Right atrium auricular region (tissue), 2 donors: ENCODE measurements around the gene CSTF2T. TPM values are rescaled to one million over a fixed set of nuclear protein-coding genes. Genes with fewer than 3 reads are reported as not detected.

Experiments used
- DNase-seq: peaks from one replicate; pipeline ENCODE4 v3.0.0-alpha.2; 2019; ENCODE audit warnings: low spot score
- H3K27ac ChIP-seq, 2 donors: fragments of 200-600 bp; sonication (generic); 1 replicate in 1 of 2; 2 replicates in 1 of 2; pipeline ENCODE4 v1.5.1; 2016 to 2019
- H3K27me3 ChIP-seq, 2 donors: fragments of 200-600 bp; sonication (generic); one replicate each; pipeline versions ENCODE4 v1.5.1 to v1.6.0; 2017 to 2019
- H3K36me3 ChIP-seq: fragments of 200-600 bp; sonication (generic); one replicate; pipeline ENCODE4 v1.5.1; 2016
- H3K4me1 ChIP-seq, 2 donors: fragments of 200-600 bp; sonication (generic); one replicate each; pipeline versions ENCODE4 v1.5.1 to v1.6.0; 2017 to 2019
- H3K4me3 ChIP-seq, 2 donors: fragments of 200-600 bp; sonication (generic); 1 replicate in 1 of 2; 2 replicates in 1 of 2; pipeline ENCODE4 v1.5.1; 2017 to 2019; ENCODE audit warnings: mild to moderate bottlenecking in 1 of 2, moderate library complexity in 1 of 2
- H3K9me3 ChIP-seq, 2 donors: fragments of 200-600 bp; sonication (generic); one replicate each; pipeline ENCODE4 v1.5.1; 2019
- total RNA-seq, 2 donors: library from RNA; depleted of rRNA; stranded (reverse); fragments of >200 nt; gene quantifications; one replicate each; pipeline ENCODE4 v1.1.0, GENCODE V29; 2016
- TF ChIP-seq, protein P1 (sequence below), 2 donors: fragments of 200-600 bp; sonication (generic); IDR thresholded peaks; one replicate each; pipeline ENCODE4 v1.5.1; 2019; ENCODE audit warnings: antibody characterized with exemption in 2 of 2

CSTF2T gene
- total RNA-seq, 2 donors from 2014 or later: 13.0 to 14.7 TPM

DNA sequence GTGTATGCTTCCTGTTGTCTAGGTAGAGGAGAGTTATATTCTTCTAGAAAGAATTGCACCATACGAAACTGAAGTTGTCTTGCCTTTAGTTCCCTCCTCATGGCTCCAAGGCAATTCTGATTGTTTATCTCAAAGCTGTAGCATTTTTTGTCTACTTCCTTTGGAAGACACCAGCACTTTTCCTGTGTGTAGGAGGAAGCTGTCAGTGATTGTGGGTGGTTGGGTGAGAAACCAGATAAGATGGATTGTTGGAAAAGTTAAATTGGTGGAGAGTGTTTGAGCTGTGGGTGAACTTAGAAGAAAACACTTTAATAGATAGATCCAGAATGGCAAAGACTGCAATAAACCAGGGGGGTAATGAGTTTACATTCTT lies 12.1 kb upstream of the CSTF2T start:
- no peak for DNase-seq
- Histone ChIP-seq H3K4me1 (peaks cover 0 to 26% of the 10 kb centered on the region in 2 donors), H3K36me3 (no peaks in the 10 kb centered on the region), H3K27ac (no peak overlapping the region), H3K9me3 (no peaks in the 10 kb centered on the region), H3K4me3 (no peak overlapping the region), H3K27me3 (no peaks in the 10 kb centered on the region)
- TF ChIP-seq, protein P1, sequence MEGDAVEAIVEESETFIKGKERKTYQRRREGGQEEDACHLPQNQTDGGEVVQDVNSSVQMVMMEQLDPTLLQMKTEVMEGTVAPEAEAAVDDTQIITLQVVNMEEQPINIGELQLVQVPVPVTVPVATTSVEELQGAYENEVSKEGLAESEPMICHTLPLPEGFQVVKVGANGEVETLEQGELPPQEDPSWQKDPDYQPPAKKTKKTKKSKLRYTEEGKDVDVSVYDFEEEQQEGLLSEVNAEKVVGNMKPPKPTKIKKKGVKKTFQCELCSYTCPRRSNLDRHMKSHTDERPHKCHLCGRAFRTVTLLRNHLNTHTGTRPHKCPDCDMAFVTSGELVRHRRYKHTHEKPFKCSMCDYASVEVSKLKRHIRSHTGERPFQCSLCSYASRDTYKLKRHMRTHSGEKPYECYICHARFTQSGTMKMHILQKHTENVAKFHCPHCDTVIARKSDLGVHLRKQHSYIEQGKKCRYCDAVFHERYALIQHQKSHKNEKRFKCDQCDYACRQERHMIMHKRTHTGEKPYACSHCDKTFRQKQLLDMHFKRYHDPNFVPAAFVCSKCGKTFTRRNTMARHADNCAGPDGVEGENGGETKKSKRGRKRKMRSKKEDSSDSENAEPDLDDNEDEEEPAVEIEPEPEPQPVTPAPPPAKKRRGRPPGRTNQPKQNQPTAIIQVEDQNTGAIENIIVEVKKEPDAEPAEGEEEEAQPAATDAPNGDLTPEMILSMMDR (IDR thresholded peaks at IDR 0.05): no peak

DNA sequence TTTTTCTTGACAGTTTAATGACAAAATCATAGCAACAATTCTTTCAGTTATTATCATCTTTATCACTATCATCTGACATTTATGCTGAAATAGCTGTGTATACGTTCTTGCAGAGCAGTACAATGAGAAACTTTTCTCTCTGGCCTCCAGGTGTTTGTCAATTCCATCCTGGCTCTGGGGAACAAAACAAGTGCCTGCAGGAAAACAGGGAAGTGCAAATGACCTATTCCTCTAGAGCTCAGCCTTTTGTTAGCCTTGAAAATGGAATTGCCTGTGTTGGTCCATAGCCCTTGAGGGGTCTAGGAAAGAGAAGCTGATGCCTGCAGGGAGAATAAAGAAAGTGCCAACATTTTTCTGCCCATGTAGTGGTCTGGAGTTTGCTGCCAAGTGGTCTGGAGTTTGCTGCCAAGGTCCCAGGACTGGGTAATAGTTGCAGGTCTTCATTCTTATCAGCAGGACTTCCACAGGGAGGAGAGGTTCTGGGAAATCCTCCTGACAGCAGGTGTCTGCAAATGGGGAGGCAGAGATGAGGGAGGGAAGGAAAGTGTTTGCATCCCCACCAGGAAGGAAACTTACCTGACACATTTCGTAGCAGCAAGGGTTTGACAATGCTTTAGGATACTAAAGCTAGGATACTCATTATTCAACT lies 10.1 kb upstream of the CSTF2T start:
- H3K36me3 ChIP-seq: no peaks in the 10 kb centered on the region
- no peaks in the 10 kb centered on the region for H3K27me3 ChIP-seq
- no peak overlapping the region for H3K27ac ChIP-seq
- no peak overlapping the region for H3K4me3 ChIP-seq
- no peaks in the 10 kb centered on the region for H3K9me3 ChIP-seq
- peaks cover 0 to 34% of the 10 kb centered on the region in 2 donors for H3K4me1 ChIP-seq
- TF ChIP-seq, protein P1 (IDR thresholded peaks at IDR 0.05): no peak
- DNase-seq: no peak

DNA sequence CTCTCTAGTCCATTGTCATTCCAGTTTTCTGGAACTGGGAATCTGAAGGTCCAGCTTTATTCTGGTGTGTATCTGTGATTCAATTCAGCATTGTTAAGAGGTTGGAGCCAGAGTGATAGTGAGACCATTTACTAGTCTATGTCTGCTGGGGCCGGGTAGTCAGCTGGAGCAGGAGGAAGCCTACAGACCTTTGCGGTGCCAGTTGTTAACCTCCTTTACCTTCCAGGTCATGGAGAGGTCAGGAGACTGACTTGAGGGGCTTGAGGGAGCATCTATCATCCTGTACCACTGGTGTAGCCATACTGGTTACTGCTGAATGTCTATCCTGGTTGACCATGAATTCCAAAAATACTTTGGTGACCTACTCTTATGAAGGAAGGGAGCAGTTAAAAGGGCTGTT lies 9.2 kb upstream of the CSTF2T start:
- peaks cover 0 to 34% of the 10 kb centered on the region in 2 donors for H3K4me1 ChIP-seq
- no peaks in the 10 kb centered on the region for H3K9me3 ChIP-seq
- no peak for DNase-seq
- no peak overlapping the region for H3K4me3 ChIP-seq
- TF ChIP-seq, protein P1 (IDR thresholded peaks at IDR 0.05): no peak
- H3K36me3 ChIP-seq: no peaks in the 10 kb centered on the region
- no peak overlapping the region for H3K27ac ChIP-seq
- H3K27me3 ChIP-seq: no peaks in the 10 kb centered on the region

DNA sequence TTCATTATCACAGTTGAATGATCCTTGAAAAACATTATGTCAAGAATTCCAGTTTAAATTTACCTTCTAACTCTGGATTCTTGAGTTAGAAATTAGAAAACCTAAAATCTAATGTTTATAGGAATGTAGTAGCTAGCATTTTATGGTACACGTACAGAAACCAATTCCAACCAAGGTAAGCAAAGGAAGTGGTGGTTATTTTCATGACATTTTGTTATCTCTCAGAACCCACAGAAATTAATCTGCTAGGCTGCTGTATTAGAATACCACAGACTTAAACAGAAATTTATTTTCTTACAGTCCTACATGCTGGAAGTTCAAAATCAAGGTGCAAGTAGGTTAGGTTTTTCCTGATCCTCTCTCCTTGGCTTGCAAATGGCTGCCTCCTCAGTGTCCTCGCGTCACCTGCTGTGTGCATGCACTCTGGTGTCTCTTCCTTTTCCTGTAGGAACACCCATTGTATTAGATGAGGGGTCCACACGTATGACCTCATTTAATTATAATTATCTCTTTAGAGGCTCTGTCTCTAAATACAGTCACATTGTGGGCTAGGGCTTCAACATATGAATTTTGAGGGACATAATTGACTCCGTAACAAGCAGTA lies 8.5 kb upstream of the CSTF2T start:
- no peak for DNase-seq
- Histone ChIP-seq H3K9me3 (no peaks in the 10 kb centered on the region), H3K4me3 (no peak overlapping the region), H3K27ac (peak overlapping the region in 1 of 2 donors; percentile 49), H3K27me3 (no peaks in the 10 kb centered on the region), H3K4me1 (peaks cover 0 to 34% of the 10 kb centered on the region in 2 donors), H3K36me3 (no peaks in the 10 kb centered on the region)
- TF ChIP-seq, protein P1 (IDR thresholded peaks at IDR 0.05): no peak

DNA sequence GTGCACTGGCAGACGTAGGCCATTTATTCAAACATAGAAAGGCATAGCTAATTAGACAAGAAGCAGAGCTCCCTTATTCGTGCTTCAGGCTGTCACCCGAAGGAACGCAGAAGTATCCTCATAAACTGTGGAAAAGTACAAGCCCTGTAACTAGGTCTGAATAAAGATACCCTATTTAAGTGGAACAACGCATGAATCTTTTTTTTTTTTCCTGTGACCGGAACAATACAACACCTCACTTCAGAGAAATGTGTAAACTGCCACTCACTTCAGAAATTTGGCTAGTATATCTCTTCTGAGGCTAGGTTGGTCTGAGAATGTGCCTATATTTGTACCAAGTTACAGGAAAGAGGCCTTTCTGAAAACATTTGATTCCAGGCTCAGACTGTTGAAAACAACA lies 8.0 kb upstream of the CSTF2T start:
- DNase-seq: no peak
- TF ChIP-seq, protein P1 (IDR thresholded peaks at IDR 0.05): no peak
- H3K27me3 ChIP-seq: no peaks in the 10 kb centered on the region
- H3K4me1 ChIP-seq: peaks cover 0 to 34% of the 10 kb centered on the region in 2 donors
- no peaks in the 10 kb centered on the region for H3K36me3 ChIP-seq
- peak overlapping the region; percentile 37 to 49 for H3K27ac ChIP-seq
- no peaks in the 10 kb centered on the region for H3K9me3 ChIP-seq
- no peak overlapping the region for H3K4me3 ChIP-seq
